Effector memory CD4-positive, alpha-beta T cell (primary cell): ENCODE results near the gene IGDCC3.

ENCODE experiments used
- DNase-seq, 3 donors: peaks; one replicate each; pipeline ENCODE4 v3.0.0-alpha.2; 2020
- H3K27ac ChIP-seq: 2 replicates; pipeline ENCODE4 v1.7.0; 2013; ENCODE audit warnings: mild to moderate bottlenecking, low read length, moderate library complexity; ENCODE audit not compliant: insufficient read depth, poor library complexity, severe bottlenecking
- H3K27me3 ChIP-seq: replicated peaks from 2 replicates; pipeline ENCODE4 v1.7.0; 2013; ENCODE audit warnings: mild to moderate bottlenecking, low read length; ENCODE audit not compliant: insufficient read depth, control insufficient read depth, poor library complexity, severe bottlenecking
- H3K36me3 ChIP-seq: 2 replicates; pipeline ENCODE4 v1.7.0; 2013; ENCODE audit warnings: mild to moderate bottlenecking, low read length, moderate library complexity; ENCODE audit not compliant: control insufficient read depth, insufficient read depth
- H3K4me1 ChIP-seq: 2 replicates; pipeline ENCODE4 v1.7.0; 2013; ENCODE audit warnings: low read length, mild to moderate bottlenecking; ENCODE audit not compliant: control insufficient read depth, insufficient read depth, poor library complexity, severe bottlenecking
- H3K4me3 ChIP-seq: 2 replicates; pipeline ENCODE4 v1.7.0; 2013; ENCODE audit warnings: low read length, low read depth, mild to moderate bottlenecking; ENCODE audit not compliant: insufficient read depth, poor library complexity, severe bottlenecking
- H3K9me3 ChIP-seq: 2 replicates; pipeline ENCODE4 v1.7.0; 2013; ENCODE audit warnings: mild to moderate bottlenecking, low read length, moderate library complexity; ENCODE audit not compliant: control insufficient read depth

IGDCC3 gene

DNA sequence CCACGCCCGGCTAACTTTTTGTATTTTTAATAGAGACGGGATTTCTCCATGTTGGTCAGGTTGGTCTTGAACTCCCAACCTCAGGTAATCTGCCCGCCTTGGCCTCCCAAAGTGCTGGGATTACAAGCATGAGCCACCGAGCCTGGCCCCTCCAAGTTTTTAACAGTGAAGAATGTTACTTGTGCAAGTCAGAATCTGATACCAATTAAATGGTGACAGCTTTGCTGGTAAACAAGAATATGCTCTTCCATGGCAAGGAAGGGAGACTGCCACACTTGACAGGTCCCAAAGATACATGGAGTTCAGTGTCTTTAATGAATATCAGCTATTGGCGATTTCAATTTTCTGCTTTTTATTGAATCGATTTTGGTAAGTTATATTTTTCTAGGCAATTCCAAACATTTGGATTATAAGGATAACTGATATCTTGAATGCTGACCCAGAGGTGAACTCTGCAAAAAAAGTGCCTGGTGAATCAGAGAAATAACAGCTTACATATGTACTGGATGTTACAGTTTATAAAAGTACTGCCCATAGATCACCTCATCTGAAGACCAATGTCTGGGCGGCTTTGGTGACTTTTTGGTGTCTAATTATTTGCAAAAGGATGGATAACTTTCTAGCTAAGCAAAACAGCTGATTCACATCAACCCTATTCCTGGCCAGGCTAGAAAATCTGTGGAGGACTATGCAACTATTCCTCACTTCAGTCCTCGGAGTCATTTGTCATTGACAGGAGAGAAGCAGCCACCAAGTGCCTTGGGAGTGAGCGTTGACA lies 92.3 kb downstream of the IGDCC3 start:
- Histone ChIP-seq H3K27me3 (no peaks in the 10 kb centered on the region), H3K4me3 (peak overlapping the region; percentile 90), H3K27ac (peak overlapping the region; percentile 82), H3K9me3 (no peaks in the 10 kb centered on the region), H3K36me3 (peaks cover 4% of the 10 kb centered on the region), H3K4me1 (peaks cover 15% of the 10 kb centered on the region)
- DNase-seq, result no peak

DNA sequence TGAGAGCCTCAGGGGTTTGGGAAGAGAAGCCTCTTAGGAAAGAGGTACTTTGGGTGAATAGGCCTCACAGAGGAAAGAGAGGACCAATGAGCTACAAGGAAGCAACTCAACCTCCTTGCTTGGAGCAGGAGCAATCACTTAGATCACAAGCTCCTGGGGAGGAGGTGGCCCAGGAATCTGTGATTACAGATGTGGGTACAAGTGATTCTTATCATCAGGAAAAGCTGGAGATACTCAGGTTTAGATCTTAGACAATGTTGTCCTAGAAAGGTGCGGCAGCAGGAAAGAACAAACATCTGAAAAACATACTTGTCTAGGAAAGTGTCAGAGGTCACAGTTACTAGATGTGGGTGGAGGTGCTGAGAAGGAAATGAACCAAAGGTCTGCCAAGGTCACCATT lies 99.3 kb downstream of the IGDCC3 start:
- H3K27me3 ChIP-seq, result no peaks in the 10 kb centered on the region
- H3K4me1 ChIP-seq, result no peaks in the 10 kb centered on the region
- H3K9me3 ChIP-seq, result no peaks in the 10 kb centered on the region
- H3K36me3 ChIP-seq, result peaks cover 4% of the 10 kb centered on the region
- no peak overlapping the region for H3K27ac ChIP-seq
- H3K4me3 ChIP-seq, result no peak overlapping the region
- no peak for DNase-seq
